Germinal center (tissue), 1 donor: ENCODE measurements around the gene BACE1-AS.
"Not testable (repeated sequence)": the region's sequence is repeated elsewhere in the genome, so short reads cannot be mapped to it uniquely, and the experiment has no call there.

ENCODE experiments used
- DNase-seq: peaks from one replicate; pipeline ENCODE4 v3.0.0; 2012; ENCODE audit warnings: mixed read lengths, low spot score

Gene BACE1-AS

GRCh38 chr11:117290809-117291396 is at the start of gene BACE1-AS:
BACE1-AS (plus strand) TSS chr11:117291346.
- no peak for DNase-seq

GRCh38 chr11:117248341-117248740 is 42.8 kb upstream of the BACE1-AS start:
- no peak for DNase-seq

DNA sequence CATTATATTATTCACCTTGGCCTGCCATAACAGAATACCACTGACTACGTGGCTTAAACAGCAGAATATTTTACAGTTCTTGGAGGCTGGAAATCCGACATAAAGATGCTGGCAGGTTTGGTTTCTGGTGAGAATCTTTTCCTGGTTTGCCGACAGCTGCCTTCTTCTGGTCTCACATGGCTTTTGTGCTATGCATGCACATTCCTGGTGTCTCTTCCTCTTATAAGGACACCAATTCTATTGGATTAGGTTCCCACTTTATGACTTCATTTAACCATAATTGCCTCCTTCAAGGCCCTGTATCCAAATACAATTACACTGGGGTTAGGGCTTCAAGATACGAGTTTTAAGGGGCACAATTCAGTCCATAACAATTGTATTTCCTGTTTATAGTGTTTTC is 41.6 kb upstream of the BACE1-AS start:
- DNase-seq, result no peak

GRCh38 chr11:117251506-117251905 is 39.6 kb upstream of the BACE1-AS start:
- no peak for DNase-seq

DNA sequence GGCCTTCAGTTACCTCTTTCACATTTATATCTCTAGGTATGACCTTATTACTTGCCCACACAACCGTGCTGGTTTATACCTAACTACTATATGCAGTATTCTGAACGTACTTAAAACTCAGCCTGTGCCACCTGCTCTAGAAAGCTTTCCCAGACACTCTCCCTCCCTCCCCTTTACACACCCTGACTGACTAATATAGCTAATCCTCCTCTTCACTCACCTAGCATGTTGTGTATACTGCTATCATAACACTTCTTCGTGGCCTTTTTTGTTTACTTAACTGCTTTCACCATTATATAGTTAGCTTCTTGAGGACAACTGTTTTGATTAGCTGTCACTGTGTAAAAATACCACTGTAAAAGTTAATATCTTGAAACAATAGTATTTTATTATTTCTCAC is 35.2 kb upstream of the BACE1-AS start:
- DNase-seq, result no peak

DNA sequence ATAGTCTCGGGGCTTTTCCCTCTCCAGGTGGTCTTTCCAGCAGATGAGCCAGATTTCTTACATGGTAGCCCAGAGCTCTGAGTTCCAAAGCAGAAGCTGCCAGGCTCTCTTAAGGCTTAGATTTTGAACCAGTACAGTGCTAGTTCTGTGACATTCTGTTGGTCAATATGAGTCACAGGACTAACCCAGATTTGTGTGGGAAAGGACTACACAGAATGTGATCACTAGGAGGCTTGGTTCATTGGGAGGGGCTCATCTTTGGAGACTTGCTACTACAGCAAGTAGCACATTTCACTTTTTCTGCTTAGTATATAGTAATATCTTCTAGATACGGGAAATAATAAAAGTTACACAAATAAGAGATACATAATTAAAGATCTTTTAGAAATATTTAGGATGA is 34.6 kb upstream of the BACE1-AS start:
- DNase-seq, result no peak

GRCh38 chr11:117258576-117258975 is 32.6 kb upstream of the BACE1-AS start:
- DNase-seq, result no peak

- DNase-seq, result no peak
Observed at GRCh38 chr11:117259417-117259816, 31.7 kb upstream of the BACE1-AS start.

- DNase-seq, result not testable (repeated sequence)
Observed at GRCh38 chr11:117264624-117265323, 26.4 kb upstream of the BACE1-AS start.

DNA sequence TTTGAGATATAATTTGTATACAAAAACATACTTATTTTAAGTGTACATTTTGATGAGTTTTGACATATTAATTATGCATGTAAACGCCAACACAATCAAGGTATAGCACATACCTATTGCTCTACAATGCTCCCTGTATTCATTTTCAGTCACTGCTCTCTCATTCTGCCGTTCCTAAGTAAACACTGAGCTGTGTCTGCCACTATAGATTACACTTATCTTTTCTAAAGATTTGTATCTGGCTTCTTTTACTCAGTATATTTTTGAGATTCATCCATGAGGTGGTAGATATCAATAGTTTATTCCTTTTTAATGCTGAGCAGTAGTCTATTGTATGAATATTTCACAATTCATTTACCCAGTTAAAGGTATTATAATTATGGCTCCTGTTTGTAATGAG is 25.4 kb upstream of the BACE1-AS start:
- DNase-seq, result no peak

DNA sequence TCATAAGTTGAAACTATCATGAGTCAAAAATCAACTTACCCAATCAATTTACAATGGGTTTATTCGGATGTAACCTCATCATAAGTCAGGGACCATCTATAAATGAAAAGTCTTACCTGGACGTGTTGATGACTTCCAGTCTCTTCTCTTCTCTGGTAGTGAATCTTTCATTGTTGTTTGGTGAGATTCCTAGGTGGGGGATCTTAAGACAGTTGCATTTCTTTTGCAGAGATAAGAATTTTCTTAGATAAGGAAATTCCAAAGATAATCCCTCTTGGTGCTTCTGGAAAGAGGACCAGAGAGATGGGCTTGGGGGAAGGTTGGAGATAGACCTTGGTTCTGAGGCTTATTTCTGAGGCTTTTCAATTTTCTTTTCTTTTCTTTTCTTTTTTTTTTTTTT is 21.3 kb upstream of the BACE1-AS start:
- no peak for DNase-seq

- no peak for DNase-seq
Observed at GRCh38 chr11:117271208-117271607, 19.9 kb upstream of the BACE1-AS start.

DNA sequence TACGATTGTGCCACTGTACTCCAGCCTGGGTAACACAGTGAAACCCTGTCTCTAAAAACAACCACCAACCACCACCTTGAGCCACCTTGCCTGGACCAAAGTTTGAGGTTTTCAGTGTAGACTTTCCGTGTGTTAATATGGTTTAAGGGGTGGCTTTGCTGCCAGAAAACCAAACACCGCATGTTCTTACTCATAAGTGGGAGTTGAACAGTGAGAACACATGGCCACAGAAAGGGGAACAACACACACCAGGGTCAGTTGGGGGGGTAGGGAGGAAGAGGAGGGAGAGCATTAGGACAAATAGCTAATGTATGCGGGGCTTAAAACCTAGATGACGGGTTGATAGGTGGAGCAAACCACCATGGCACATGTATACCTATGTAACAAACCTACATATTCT is 19.0 kb upstream of the BACE1-AS start:
- DNase-seq, result not testable (repeated sequence)

GRCh38 chr11:117273550-117274289 is 17.4 kb upstream of the BACE1-AS start:
- no peak for DNase-seq

- DNase-seq, result no peak
Observed at GRCh38 chr11:117278347-117278746, 12.8 kb upstream of the BACE1-AS start.

DNA sequence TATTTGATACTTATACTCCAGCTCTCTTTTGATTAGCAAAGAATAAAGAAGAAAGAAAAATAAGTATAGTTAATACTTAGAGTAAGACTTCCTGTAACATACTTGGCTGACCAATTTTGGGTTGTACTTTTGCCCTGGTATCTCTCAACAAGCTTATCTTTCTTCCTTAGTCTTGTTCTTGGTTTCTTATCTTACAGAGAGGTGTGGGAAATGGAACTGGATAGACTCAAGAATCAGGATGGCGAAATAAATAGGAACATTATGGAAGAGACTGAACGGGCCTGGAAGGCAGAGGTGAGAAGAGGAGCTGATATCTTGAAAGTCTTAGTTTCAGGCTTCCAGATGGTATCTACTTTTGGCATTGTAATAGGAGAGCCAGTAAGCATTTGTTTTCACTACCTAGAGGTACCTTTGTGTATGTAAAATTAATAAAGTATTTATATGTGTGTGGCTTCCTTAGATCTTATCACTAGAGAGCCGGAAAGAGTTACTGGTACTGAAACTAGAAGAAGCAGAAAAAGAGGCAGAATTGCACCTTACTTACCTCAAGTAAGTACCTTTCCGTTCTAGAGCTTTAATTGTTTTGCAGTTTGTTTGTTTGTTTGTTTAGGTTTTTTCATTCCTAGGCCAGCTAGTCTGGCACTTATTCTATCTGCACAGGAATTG is 11.3 kb upstream of the BACE1-AS start:
- DNase-seq, result no peak

- no peak for DNase-seq
Observed at GRCh38 chr11:117281159-117281558, 10.0 kb upstream of the BACE1-AS start.

GRCh38 chr11:117281869-117282268 is 9.3 kb upstream of the BACE1-AS start:
- no peak for DNase-seq

- DNase-seq, result no peak
Observed at GRCh38 chr11:117282956-117283355, 8.2 kb upstream of the BACE1-AS start.

- DNase-seq, result no peak
Observed at GRCh38 chr11:117284053-117284452, 7.1 kb upstream of the BACE1-AS start.

DNA sequence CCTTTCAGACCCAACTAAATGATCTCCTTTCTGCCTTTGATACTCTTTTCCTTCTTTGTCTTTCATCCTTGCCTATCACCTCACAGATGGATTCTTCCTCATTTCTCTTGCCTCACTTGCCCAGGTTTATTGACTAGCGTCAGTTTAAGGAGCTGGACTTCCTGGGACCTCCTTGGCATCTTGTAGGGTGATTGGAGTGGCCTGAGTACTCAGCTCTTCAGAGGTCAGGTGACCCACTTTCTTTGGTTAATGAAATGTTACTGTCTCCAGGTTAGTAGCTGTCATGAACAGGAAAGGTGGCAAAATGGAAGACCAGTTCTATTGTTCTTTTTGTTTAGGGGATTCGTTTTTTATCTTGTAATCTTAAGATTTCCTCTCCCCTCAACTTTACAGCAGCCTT is 4.6 kb upstream of the BACE1-AS start:
- no peak for DNase-seq

DNA sequence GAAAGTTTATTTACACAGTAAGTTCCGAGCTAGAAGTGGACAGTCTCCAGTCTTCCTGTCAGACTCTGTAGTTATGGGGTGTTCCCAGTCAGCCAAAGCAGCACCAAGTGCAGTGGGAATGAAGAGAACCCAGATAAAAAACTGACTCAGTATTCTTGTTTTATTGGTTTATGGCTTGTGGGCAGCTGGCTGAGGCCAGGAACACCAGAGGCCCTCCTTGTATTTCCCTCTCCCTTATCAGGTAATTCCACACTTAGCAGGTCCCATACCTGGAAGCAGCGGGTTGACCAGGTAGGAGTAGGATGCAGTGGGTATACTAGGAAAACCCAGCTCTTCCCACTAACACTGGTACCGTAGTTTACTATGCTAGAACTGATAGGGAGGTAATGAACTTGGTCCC is 3.5 kb upstream of the BACE1-AS start:
- DNase-seq, result no peak

DNA sequence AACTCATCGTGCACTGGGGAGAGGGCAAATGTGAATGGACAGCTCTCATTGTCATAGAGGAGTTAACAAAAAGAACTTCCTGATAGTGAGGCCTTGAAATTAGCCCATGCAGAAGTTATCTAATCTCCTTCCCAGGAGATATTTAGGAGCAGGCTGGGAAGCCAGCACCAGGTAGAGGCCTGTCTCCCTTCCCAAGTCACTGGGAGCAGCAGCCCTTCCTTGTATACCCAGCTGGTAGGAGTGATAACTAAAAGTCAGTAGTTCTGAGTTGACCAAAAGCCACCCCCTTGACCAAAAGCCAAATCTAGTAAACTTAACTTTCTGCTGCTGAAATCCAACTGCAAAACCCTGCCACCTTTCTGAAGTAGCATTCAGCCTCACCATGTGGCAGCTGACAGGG is 1.4 kb upstream of the BACE1-AS start:
- no peak for DNase-seq
